Melanocyte of skin (primary cell): Measurements from ENCODE around the gene SORCS1. TPM values are rescaled to one million over a fixed set of nuclear protein-coding genes. Genes with fewer than 3 reads are reported as not detected.

Experiments
- small RNA-seq, 2 donors: library from RNA; depleted of rRNA; stranded (forward); fragments of <200 nt; gene quantifications; one replicate each; pipeline ENCODE3, GENCODE V24; 2012
- total RNA-seq, 2 donors: library from RNA; depleted of rRNA; stranded (reverse); fragments of >200 nt; gene quantifications; 2 replicates each; pipeline ENCODE4 v1.2.3, GENCODE V29; 2012

SORCS1 gene
- total RNA-seq: 1 to 10 TPM; 1.7 to 7.9 TPM

DNA sequence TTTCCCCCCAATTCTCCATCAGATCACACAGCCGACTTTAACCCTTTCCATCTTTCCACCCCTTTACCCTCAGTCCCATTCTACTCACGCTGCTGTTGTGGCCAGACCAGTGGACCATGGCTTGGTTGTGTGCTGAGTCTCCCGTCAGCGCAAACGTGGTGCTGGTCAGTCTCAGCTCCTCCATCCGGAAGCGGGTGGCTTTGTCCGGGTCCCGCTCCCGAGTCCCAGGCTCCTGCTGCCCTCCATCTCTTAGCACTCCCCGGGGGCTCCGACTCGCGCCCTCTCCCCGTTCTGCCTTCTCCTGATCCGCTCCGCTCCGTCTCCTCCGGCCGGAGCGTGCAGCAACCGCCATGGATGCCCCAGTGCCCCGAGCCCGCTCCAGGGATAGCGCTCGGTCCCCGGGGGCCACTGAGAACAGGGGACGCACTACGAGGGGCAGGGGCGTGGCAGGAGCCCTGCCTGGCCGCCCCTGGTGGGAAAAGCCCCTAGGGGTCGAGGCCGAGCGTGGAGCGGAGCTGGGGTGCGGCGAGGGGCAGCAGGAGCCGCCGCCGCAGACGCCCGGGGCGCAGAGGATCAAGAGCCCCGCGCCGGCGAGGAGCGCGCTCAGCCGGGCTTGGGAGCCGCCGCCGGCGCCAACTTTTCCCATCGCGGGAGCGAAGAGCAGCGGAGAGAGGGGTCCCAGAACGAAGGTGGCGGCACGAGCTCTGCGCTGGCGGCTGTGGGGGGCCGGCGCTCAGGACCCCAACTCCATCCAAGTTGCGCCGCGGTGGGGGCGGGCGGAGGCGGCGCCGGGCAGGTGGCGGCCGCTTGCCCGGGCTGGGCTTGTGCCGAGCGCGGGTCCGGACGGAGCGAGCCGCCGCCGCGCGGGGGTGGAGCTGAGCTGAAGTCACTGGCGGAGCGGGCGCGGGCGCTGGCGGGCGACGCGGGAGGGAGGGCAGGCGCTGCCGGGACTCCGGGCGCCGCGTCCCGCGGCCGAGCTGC is at the start of gene SORCS1:
Gene SORCS1 (minus strand): TSS at position 826 of the 981 bp plus-strand sequence.

Small RNA genes lying within 50 kb of the gene (small RNA-seq; reads per million reads assigned to genes)
- 0.82 to 1.2 reads per million in 2 donors for gene RNA5SP325
